ENCODE measurements around the gene CLASP1.
"Not testable (repeated sequence)": the region's sequence is repeated elsewhere in the genome, so short reads cannot be mapped to it uniquely, and the experiment has no call there.

Gene CLASP1

GRCh38 chr2:121662656-121663055 is 13.4 kb upstream of the CLASP1 start:
- DNase-seq (ENCODE audit: low spot score) (no peak), FAIRE-seq (no peak)

GRCh38 chr2:121659933-121660332 is 10.7 kb upstream of the CLASP1 start:
- no peak for DNase-seq (ENCODE audit: low spot score)
- FAIRE-seq: peak; percentile 79

- not testable (repeated sequence) for DNase-seq (ENCODE audit: low spot score); FAIRE-seq
These were observed 9.1 kb upstream of the CLASP1 start for GRCh38 chr2:121658393-121658792.

GRCh38 chr2:121653035-121653434 is 3.8 kb upstream of the CLASP1 start:
- no peak for DNase-seq (ENCODE audit: low spot score)

GRCh38 chr2:121650315-121650930 is 1.2 kb upstream of the CLASP1 start:
- no peak for FAIRE-seq
- DNase-seq (ENCODE audit: low spot score): no peak

More at GRCh38 chr2:121653035-121653434, 3.8 kb upstream of the CLASP1 start:
- FAIRE-seq: no peak

- FAIRE-seq (no peak), DNase-seq (ENCODE audit: low spot score) (peak; percentile 100)
These were observed 493 bp upstream of the CLASP1 start for GRCh38 chr2:121649596-121650314.

GRCh38 chr2:121648206-121649148 is 785 bp downstream of the CLASP1 start:
- FAIRE-seq: no peak
- DNase-seq (ENCODE audit: low spot score): peak; percentile 49

GRCh38 chr2:121647396-121647795 is 1.9 kb downstream of the CLASP1 start:
- no peak for FAIRE-seq
- no peak for DNase-seq (ENCODE audit: low spot score)

- DNase-seq (ENCODE audit: low spot score) (no peak), FAIRE-seq (no peak)
These were observed 4.5 kb downstream of the CLASP1 start for GRCh38 chr2:121644715-121645114.

GRCh38 chr2:121643877-121644276 is 5.4 kb downstream of the CLASP1 start:
- FAIRE-seq (no peak), DNase-seq (ENCODE audit: low spot score) (no peak)

GRCh38 chr2:121640380-121641316 is 8.6 kb downstream of the CLASP1 start:
- DNase-seq (ENCODE audit: low spot score) (no peak), FAIRE-seq (no peak)

GRCh38 chr2:121639846-121640245 is 9.4 kb downstream of the CLASP1 start:
- not testable (repeated sequence) for FAIRE-seq; DNase-seq (ENCODE audit: low spot score)

- no peak for FAIRE-seq
- DNase-seq (ENCODE audit: low spot score): no peak
These were observed 10.9 kb downstream of the CLASP1 start for GRCh38 chr2:121638333-121638732.

- FAIRE-seq (no peak), DNase-seq (ENCODE audit: low spot score) (no peak)
These were observed 13.9 kb downstream of the CLASP1 start for GRCh38 chr2:121635371-121635770.

GRCh38 chr2:121634354-121635307 is 14.6 kb downstream of the CLASP1 start:
- DNase-seq (ENCODE audit: low spot score) (peak; percentile 55), FAIRE-seq (no peak)

- DNase-seq (ENCODE audit: low spot score): no peak
- no peak for FAIRE-seq
These were observed 15.8 kb downstream of the CLASP1 start for GRCh38 chr2:121633463-121633862.

- FAIRE-seq: peak; percentile 9
- DNase-seq (ENCODE audit: low spot score): no peak
These were observed 21.7 kb downstream of the CLASP1 start for GRCh38 chr2:121627525-121628050.

- FAIRE-seq (no peak), DNase-seq (ENCODE audit: low spot score) (no peak)
These were observed 22.3 kb downstream of the CLASP1 start for GRCh38 chr2:121626777-121627524.

GRCh38 chr2:121625953-121626352 is 23.3 kb downstream of the CLASP1 start:
- FAIRE-seq (no peak), DNase-seq (ENCODE audit: low spot score) (no peak)
